IMR-90 (cell line): Measurements from ENCODE around the gene BLOC1S6. TPM values are rescaled to one million over a fixed set of nuclear protein-coding genes. Genes with fewer than 3 reads are reported as not detected.

Source experiments
- ATAC-seq: fragments of 200-7000 bp; cut with Tn5 transposase; 2 replicates; pipeline ENCODE4 v1.9.1; 2020; ENCODE audit warnings: low read depth, mild to moderate bottlenecking, moderate library complexity
- BruUV-seq: library from RNA; stranded (reverse); fragments of 400-500 nt; replicated peaks from 2 replicates; lab custom pipeline; 2021; lab: Mats Ljungman, UMichigan
- CTCF ChIA-PET: fragments of 300-600 bp; formaldehyde crosslinking; extraction: SDS; loops from one replicate; lab custom pipeline; 2021; ENCODE audit warnings: antibody characterized with exemption; lab: Yijun Ruan, JAX
- POLR2A ChIA-PET: fragments of 300-600 bp; sonication (Branson Sonifier 250); formaldehyde crosslinking; loops from one replicate; lab custom pipeline; 2022; ENCODE audit warnings: antibody characterized with exemption; ENCODE audit not compliant: unreplicated experiment; lab: Charles Lee
- DNase-seq: peaks from one replicate; pipeline ENCODE4 v3.0.0; 2013
- H2AFZ ChIP-seq: replicated peaks from 2 replicates; pipeline ENCODE3; 2013; ENCODE audit warnings: low read length, mild to moderate bottlenecking; ENCODE audit not compliant: poor library complexity
- H2AK5ac ChIP-seq: 2 replicates; pipeline ENCODE4 v1.6.1; 2013; ENCODE audit warnings: low read depth, low read length, inconsistent platforms
- H2AK9ac ChIP-seq: replicated peaks from 2 replicates; pipeline ENCODE3; 2013; ENCODE audit warnings: mild to moderate bottlenecking, low read depth, low read length, moderate library complexity; ENCODE audit not compliant: poor library complexity
- H2BK120ac ChIP-seq: 2 replicates; pipeline ENCODE4 v1.6.1; 2013; ENCODE audit warnings: low read depth, low read length, inconsistent platforms
- H2BK15ac ChIP-seq: 3 replicates; pipeline ENCODE4 v1.6.1; 2013; ENCODE audit warnings: low read depth, low read length, inconsistent platforms
- H2BK20ac ChIP-seq: 2 replicates; pipeline ENCODE4 v1.6.1; 2013; ENCODE audit warnings: low read depth, mild to moderate bottlenecking, inconsistent platforms, low read length, moderate library complexity
- H2BK5ac ChIP-seq: 2 replicates; pipeline ENCODE4 v1.6.1; 2013; ENCODE audit warnings: mild to moderate bottlenecking, low read depth, low read length, inconsistent platforms; ENCODE audit not compliant: poor library complexity, severe bottlenecking
- H3K14ac ChIP-seq: replicated peaks from 2 replicates; pipeline ENCODE4 v1.6.1; 2013; ENCODE audit warnings: low read depth, low read length, inconsistent platforms
- H3K18ac ChIP-seq: 2 replicates; pipeline ENCODE4 v1.6.1; 2013; ENCODE audit warnings: low read depth, low read length, control low read depth
- H3K23ac ChIP-seq: 2 replicates; pipeline ENCODE4 v1.6.1; 2013; ENCODE audit warnings: low read depth, low read length, inconsistent platforms
- H3K27ac ChIP-seq: 2 replicates; pipeline ENCODE4 v1.5.1; 2013; ENCODE audit warnings: mild to moderate bottlenecking, control low read depth, low read length; ENCODE audit not compliant: insufficient read depth
- H3K27me3 ChIP-seq: 2 replicates; pipeline ENCODE4 v1.6.1; 2013; ENCODE audit warnings: low read length; ENCODE audit not compliant: control insufficient read depth, insufficient read depth
- H3K36me3 ChIP-seq: 2 replicates; pipeline ENCODE4 v1.6.1; 2013; ENCODE audit warnings: low read length, mixed read lengths; ENCODE audit not compliant: control insufficient read depth, insufficient read depth
- H3K4ac ChIP-seq: 2 replicates; pipeline ENCODE4 v1.6.1; 2013; ENCODE audit warnings: low read depth, low read length, inconsistent platforms
- H3K4me1 ChIP-seq: 2 replicates; pipeline ENCODE4 v1.6.1; 2013; ENCODE audit warnings: low read length, mixed read lengths; ENCODE audit not compliant: control insufficient read depth, insufficient read depth
- H3K4me2 ChIP-seq: 2 replicates; pipeline ENCODE4 v1.6.1; 2013; ENCODE audit warnings: low read depth, mild to moderate bottlenecking, control low read depth, low read length, moderate library complexity
- H3K4me3 ChIP-seq: 2 replicates; pipeline ENCODE4 v1.5.1; 2013; ENCODE audit warnings: low read depth, mild to moderate bottlenecking, control low read depth, low read length, moderate library complexity; ENCODE audit not compliant: insufficient read depth
- H3K56ac ChIP-seq: 2 replicates; pipeline ENCODE4 v1.6.1; 2013; ENCODE audit warnings: low read length, inconsistent platforms; ENCODE audit not compliant: insufficient read depth; ENCODE audit errors: extremely low read depth
- H3K79me1 ChIP-seq, 2 experiments: 2 replicates each; pipeline ENCODE4 v1.6.1; 2013; ENCODE audit warnings: low read length in 2 of 2, inconsistent platforms in 1 of 2, low read depth in 1 of 2
- H3K9ac ChIP-seq: 2 replicates; pipeline ENCODE4 v1.6.1; 2013; ENCODE audit warnings: low read depth, low read length, control low read depth
- H3K9me1 ChIP-seq: 2 replicates; pipeline ENCODE4 v1.6.1; 2013; ENCODE audit warnings: low read length, inconsistent platforms; ENCODE audit not compliant: insufficient read depth
- H3K9me3 ChIP-seq: 2 replicates; pipeline ENCODE4 v1.6.1; 2013; ENCODE audit warnings: low read length; ENCODE audit not compliant: control insufficient read depth, insufficient read depth
- H4K20me1 ChIP-seq: 2 replicates; pipeline ENCODE4 v1.6.1; 2013; ENCODE audit warnings: low read length, inconsistent platforms; ENCODE audit not compliant: insufficient read depth
- H4K5ac ChIP-seq: 2 replicates; pipeline ENCODE4 v1.6.1; 2013; ENCODE audit warnings: mild to moderate bottlenecking, low read depth, low read length, control low read depth
- H4K8ac ChIP-seq, 2 experiments: 2 replicates each; pipeline ENCODE4 v1.6.1; 2013; ENCODE audit warnings: low read depth in 2 of 2, low read length in 2 of 2, control low read depth in 1 of 2, inconsistent platforms in 1 of 2
- H4K91ac ChIP-seq: 2 replicates; pipeline ENCODE4 v1.6.1; 2013; ENCODE audit warnings: low read depth, low read length, inconsistent platforms; ENCODE audit not compliant: insufficient read depth
- MAZ ChIP-seq: IDR thresholded peaks from 2 replicates; pipeline ENCODE4 v1.6.1; 2012; ENCODE audit warnings: low read depth, mild to moderate bottlenecking, low read length, improper control_type of control experiment, moderate library complexity, borderline replicate concordance
- MXI1 ChIP-seq: IDR thresholded peaks from 2 replicates; pipeline ENCODE4 v1.6.1; 2012; ENCODE audit warnings: low read depth, mild to moderate bottlenecking, low read length, moderate library complexity, borderline replicate concordance
- WGBS, 2 experiments: methylation state at CpG; one replicate each; pipeline versions ENCODE4 v1.1.5 to v1.1.7; 2013; ENCODE audit warnings: missing lambda C conversion rate in 2 of 2; ENCODE audit not compliant: insufficient read length in 1 of 2; ENCODE audit errors: extremely low coverage in 2 of 2; 5-methylcytosine and 5-hydroxymethylcytosine counted together
- dilution Hi-C: fragments of 300-500 bp; cut with HindIII; formaldehyde crosslinking; loops from one replicate; pipeline ENCODE4 v1.14.3; 2018; ENCODE audit warnings: low sequenced_read_pairs; ENCODE audit not compliant: unreplicated experiment
- in situ Hi-C: fragments of 300-500 bp; cut with MboI; formaldehyde crosslinking; loops from 3 replicates; pipeline ENCODE4 v1.14.3; 2019; ENCODE audit warnings: low sequenced_read_pairs, inconsistent platforms, mixed read lengths
- intact Hi-C: fragments of 100-400 bp; cut with micrococcal nuclease; formaldehyde crosslinking; loops from 2 replicates; pipeline ENCODE4 v1.10.0; 2022
- polyA plus RNA-seq, 3 experiments: library from polyadenylated mRNA; depleted of rRNA; stranded (reverse); fragments of >200 nt; gene quantifications; 2 replicates each; pipeline ENCODE4 v1.2.3, GENCODE V29; 2012; ENCODE audit warnings: low replicate concordance in 1 of 3
- total RNA-seq: library from RNA; depleted of rRNA; stranded (reverse); fragments of >200 nt; gene quantifications from 2 replicates; pipeline ENCODE4 v1.2.3, GENCODE V29; 2012

The BLOC1S6 gene
- total and polyA plus RNA-seq, 2 of the 4 experiments (the other 2 are of a cell fraction) = 21.7 to 40.9 TPM

DNA sequence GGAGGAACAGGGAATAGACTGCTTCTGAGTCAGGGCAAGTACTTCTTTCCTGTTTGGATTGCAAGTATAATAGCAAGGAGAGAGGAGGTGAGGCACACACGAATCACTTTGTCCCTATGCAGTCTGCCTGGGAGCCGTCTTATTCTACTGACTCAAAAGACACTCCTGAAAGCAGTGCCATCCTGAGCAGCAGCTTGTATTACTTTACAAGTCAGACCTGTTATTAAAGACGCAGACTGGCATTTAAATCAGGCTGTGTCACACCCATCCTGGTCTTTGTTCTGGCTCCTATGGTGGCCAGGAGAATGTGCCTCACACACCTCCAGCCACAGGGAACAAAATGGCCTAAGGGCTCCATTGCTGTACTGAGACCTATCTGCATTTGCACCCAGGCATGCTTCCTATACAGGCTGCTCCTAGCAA is 29.7 kb downstream of the BLOC1S6 start:
- Histone ChIP-seq H3K4me3 (no peak overlapping the region), H2BK5ac (no peak overlapping the region), H4K91ac (no peak overlapping the region), H3K14ac (no peak overlapping the region), H4K8ac (0 out of 4 replicates have a peak overlapping the region, but pooled peaks of 1 of the 2 experiments have one; percentile 0), H2AK5ac (no peak overlapping the region), H3K4ac (no peak overlapping the region), H3K4me2 (no peak overlapping the region), H3K4me1 (peaks cover 6% of the 10 kb centered on the region), H3K9me3 (no peaks in the 10 kb centered on the region), H2BK120ac (no peak overlapping the region), H2AK9ac (no peak overlapping the region), H3K18ac (no peak overlapping the region), H3K23ac (no peak overlapping the region), H4K20me1 (no peaks in the 10 kb centered on the region), H3K9me1 (no peaks in the 10 kb centered on the region; the same call in 1 of the 2 replicates), H4K5ac (peak overlapping the region; percentile 63; the same call in 1 of the 2 replicates), H3K27me3 (no peaks in the 10 kb centered on the region), H3K36me3 (no peaks in the 10 kb centered on the region), H3K79me1 (no peaks in the 10 kb centered on the region), H2AFZ (peak overlapping the region; percentile 59), H3K27ac (no peak overlapping the region), H3K9ac (no peak overlapping the region), H2BK15ac (no peak overlapping the region), H2BK20ac (no peak overlapping the region), H3K56ac (no peak overlapping the region)
- in situ Hi-C loops = loop anchor here (10.0 to 25.0 kb wide), 2 partner anchors 162 to 430 kb away; partner anchors contain the start of gene SHF
- ATAC-seq = peak; percentile 20; the same call in 1 of the 2 replicates
- no TSS peak for BruUV-seq
- ChIA-PET POLR2A (no interaction called here), CTCF (no interaction called here)
- intact Hi-C loops = no loop called here
- DNase-seq = peak; percentile 52
- WGBS, 2 experiments = 40% methylated on average over 1 of the region's 3 CpGs; no CpG with 5 or more reads in 1 of the 2 experiments
- TF ChIP-seq MXI1 = no peak
- TF ChIP-seq MAZ = no peak
- dilution Hi-C loops = no loop called here
